Upper lobe of left lung (tissue), 6 donors: ENCODE measurements around the gene KLHL34. TPM values are rescaled to one million over a fixed set of nuclear protein-coding genes. Genes with fewer than 3 reads are reported as not detected.

Source experiments
- total RNA-seq, 6 donors: library from RNA; depleted of rRNA in 4 of 6; stranded (reverse); fragments of >200 nt in 4 of 6; gene quantifications; one replicate each; pipeline versions ENCODE4 v1.1.0 to v1.2.1, GENCODE V29; 2016 to 2021
- donor health status: DM: no; HTN: no; CAD: no; lungs with moderate emphysema.
- donor health status: DM: no; HTN: yes; CAD: no; lungs with severe emphysema.

KLHL34 gene
- total RNA-seq, 6 donors from 2014 or later, result not detected

Other genes starting within 250 kb of the KLHL34 start
- gene SMPX, start 99.8 kb upstream of the KLHL34 start, total RNA-seq, result 1 to 10 TPM in 1 of 6 donors, not detected in 5; 2.4 TPM
- gene MBTPS2, start 181.3 kb upstream of the KLHL34 start, total RNA-seq, result 10 to 100 TPM in 3 of 6 donors, 1 to 10 TPM in 3; 3.0 to 13.7 (median 9.9) TPM
- gene YY2, start 197.7 kb upstream of the KLHL34 start, total RNA-seq, result 1 to 10 TPM in 5 of 6 donors, under 1 TPM in 1; 0.71 to 7.3 (median 3.0) TPM